ENCODE results near the gene EBF3.
A peak's percentile ranks its signal among the peaks of the same experiment; 100 is the strongest.

DNA sequence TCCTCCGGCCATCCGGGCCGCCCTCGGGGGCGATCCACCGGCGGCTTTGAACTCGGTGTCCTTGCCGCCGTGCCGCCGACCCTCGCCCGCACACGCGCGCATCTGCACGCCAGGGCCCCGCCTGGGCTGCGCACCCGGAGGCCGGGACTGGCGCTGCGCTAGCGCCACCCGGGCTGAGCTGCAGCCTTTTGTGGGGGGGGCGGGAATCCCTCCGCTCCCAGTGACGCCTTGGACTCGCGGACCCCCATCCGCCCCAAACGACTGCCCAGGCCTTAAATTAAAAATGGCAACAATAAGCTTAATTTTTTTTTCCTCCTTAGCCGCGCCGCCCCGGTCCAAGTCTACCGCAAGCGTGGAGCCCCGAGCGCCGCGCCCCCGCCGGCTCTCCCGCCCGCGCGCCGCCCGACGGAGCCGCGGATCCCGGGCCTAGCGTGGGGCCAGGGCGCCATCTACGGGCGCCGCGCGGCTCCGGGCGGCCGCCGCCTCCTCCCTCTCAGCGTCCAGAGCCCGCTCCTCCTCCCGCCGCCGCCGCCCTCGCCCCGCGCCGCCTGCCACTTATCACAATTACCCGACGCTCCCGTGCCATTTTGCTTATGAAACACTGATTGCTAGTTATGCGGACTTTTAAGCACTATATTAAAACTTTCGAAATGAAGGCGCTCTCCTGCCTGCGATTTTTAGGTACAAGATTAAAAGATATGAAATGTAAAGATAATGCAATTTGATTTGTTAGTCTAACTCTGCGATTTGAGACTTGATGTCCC lies 7.5 kb upstream of the EBF3 start:
- TF ChIP-seq, protein P1, sequence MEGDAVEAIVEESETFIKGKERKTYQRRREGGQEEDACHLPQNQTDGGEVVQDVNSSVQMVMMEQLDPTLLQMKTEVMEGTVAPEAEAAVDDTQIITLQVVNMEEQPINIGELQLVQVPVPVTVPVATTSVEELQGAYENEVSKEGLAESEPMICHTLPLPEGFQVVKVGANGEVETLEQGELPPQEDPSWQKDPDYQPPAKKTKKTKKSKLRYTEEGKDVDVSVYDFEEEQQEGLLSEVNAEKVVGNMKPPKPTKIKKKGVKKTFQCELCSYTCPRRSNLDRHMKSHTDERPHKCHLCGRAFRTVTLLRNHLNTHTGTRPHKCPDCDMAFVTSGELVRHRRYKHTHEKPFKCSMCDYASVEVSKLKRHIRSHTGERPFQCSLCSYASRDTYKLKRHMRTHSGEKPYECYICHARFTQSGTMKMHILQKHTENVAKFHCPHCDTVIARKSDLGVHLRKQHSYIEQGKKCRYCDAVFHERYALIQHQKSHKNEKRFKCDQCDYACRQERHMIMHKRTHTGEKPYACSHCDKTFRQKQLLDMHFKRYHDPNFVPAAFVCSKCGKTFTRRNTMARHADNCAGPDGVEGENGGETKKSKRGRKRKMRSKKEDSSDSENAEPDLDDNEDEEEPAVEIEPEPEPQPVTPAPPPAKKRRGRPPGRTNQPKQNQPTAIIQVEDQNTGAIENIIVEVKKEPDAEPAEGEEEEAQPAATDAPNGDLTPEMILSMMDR (IDR thresholded peaks at IDR 0.05; ENCODE audit: extremely low read depth in 1 of 2, insufficient read depth in 1 of 2, low read depth in 1 of 2, low read length in 2 of 2) = peak; percentile 41 to 50
- TF ChIP-seq POLR2A (IDR thresholded peaks at IDR 0.05; ENCODE audit: low read depth, low read length) = no peak
